Measurements from ENCODE around the gene STXBP2. TPM values are rescaled to one million over a fixed set of nuclear protein-coding genes. Genes with fewer than 3 reads are reported as not detected.

Gene STXBP2
- 42.2 TPM for total RNA-seq (ENCODE audit: unreplicated experiment)
- long read RNA-seq, transcript STXBP2-201 (19 exons, 1,876 nt), result major isoform, 23 of 26 reads
- long read RNA-seq, partial matches to known transcripts, result 1 of 26 reads
- long read RNA-seq, other reads (novel, unspliced or antisense), result 2 of 26 reads

- H3K36me3 Mint-ChIP-seq (ENCODE audit: low read depth, unreplicated experiment), result peaks cover 10% of the 10 kb centered on the region
- H3K27me3 Mint-ChIP-seq (ENCODE audit: unreplicated experiment), result peaks cover 18% of the 10 kb centered on the region
- H3K9me3 Mint-ChIP-seq (ENCODE audit: unreplicated experiment), result no peaks in the 10 kb centered on the region
- H3K4me1 Mint-ChIP-seq (ENCODE audit: unreplicated experiment), result no peaks in the 10 kb centered on the region
- H3K27ac Mint-ChIP-seq (ENCODE audit: unreplicated experiment), result no peak within 1 kb of the TSS
- TF ChIP-seq, protein P1, sequence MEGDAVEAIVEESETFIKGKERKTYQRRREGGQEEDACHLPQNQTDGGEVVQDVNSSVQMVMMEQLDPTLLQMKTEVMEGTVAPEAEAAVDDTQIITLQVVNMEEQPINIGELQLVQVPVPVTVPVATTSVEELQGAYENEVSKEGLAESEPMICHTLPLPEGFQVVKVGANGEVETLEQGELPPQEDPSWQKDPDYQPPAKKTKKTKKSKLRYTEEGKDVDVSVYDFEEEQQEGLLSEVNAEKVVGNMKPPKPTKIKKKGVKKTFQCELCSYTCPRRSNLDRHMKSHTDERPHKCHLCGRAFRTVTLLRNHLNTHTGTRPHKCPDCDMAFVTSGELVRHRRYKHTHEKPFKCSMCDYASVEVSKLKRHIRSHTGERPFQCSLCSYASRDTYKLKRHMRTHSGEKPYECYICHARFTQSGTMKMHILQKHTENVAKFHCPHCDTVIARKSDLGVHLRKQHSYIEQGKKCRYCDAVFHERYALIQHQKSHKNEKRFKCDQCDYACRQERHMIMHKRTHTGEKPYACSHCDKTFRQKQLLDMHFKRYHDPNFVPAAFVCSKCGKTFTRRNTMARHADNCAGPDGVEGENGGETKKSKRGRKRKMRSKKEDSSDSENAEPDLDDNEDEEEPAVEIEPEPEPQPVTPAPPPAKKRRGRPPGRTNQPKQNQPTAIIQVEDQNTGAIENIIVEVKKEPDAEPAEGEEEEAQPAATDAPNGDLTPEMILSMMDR (IDR thresholded peaks at IDR 0.05; ENCODE audit: unreplicated experiment), result no peak
- H3K4me3 Mint-ChIP-seq (ENCODE audit: unreplicated experiment), result peak within 1 kb of the TSS; percentile 88
- peak; percentile 66 for DNase-seq (ENCODE audit: low spot score)
Measured at GRCh38 chr19:7636691-7637373, at the start of gene STXBP2. TSS of gene STXBP2 (plus strand) at chr19:7637110. CDS start at chr19:7637150, 40 bp downstream.

GRCh38 chr19:7589822-7590221, 47.1 kb upstream of the STXBP2 start:
- Mint-ChIP-seq H3K9me3 (ENCODE audit: unreplicated experiment) (no peaks in the 10 kb centered on the region), H3K27me3 (ENCODE audit: unreplicated experiment) (peaks cover 2% of the 10 kb centered on the region), H3K4me1 (ENCODE audit: unreplicated experiment) (no peaks in the 10 kb centered on the region), H3K4me3 (ENCODE audit: unreplicated experiment) (no peak overlapping the region), H3K36me3 (ENCODE audit: low read depth, unreplicated experiment) (no peaks in the 10 kb centered on the region), H3K27ac (ENCODE audit: unreplicated experiment) (no peak overlapping the region)
- TF ChIP-seq, protein P1 (IDR thresholded peaks at IDR 0.05; ENCODE audit: unreplicated experiment), result no peak
- DNase-seq (ENCODE audit: low spot score), result no peak

GRCh38 chr19:7590256-7590655, 46.7 kb upstream of the STXBP2 start:
- H3K9me3 Mint-ChIP-seq (ENCODE audit: unreplicated experiment), result no peaks in the 10 kb centered on the region

GRCh38 chr19:7595466-7596133, 41.3 kb upstream of the STXBP2 start, which contains the start of gene CAMSAP3:
TSS of gene CAMSAP3 (plus strand) at chr19:7595863. CDS start at chr19:7596003, 140 bp downstream.
- Mint-ChIP-seq H3K36me3 (ENCODE audit: low read depth, unreplicated experiment) (peaks cover 4% of the 10 kb centered on the region), H3K9me3 (ENCODE audit: unreplicated experiment) (no peaks in the 10 kb centered on the region), H3K4me3 (ENCODE audit: unreplicated experiment) (peak within 1 kb of the TSS; percentile 90), H3K27me3 (ENCODE audit: unreplicated experiment) (peaks cover 7% of the 10 kb centered on the region), H3K27ac (ENCODE audit: unreplicated experiment) (peak within 1 kb of the TSS; percentile 53), H3K4me1 (ENCODE audit: unreplicated experiment) (peaks cover 3% of the 10 kb centered on the region)
- peak; percentile 42 for DNase-seq (ENCODE audit: low spot score)
- TF ChIP-seq, protein P1 (IDR thresholded peaks at IDR 0.05; ENCODE audit: unreplicated experiment), result no peak

More at GRCh38 chr19:7590256-7590655, 46.7 kb upstream of the STXBP2 start:
- TF ChIP-seq, protein P1 (IDR thresholded peaks at IDR 0.05; ENCODE audit: unreplicated experiment), result no peak
- Mint-ChIP-seq H3K36me3 (ENCODE audit: low read depth, unreplicated experiment) (peaks cover 3% of the 10 kb centered on the region), H3K27me3 (ENCODE audit: unreplicated experiment) (peaks cover 5% of the 10 kb centered on the region), H3K4me3 (ENCODE audit: unreplicated experiment) (no peak overlapping the region), H3K4me1 (ENCODE audit: unreplicated experiment) (peaks cover 3% of the 10 kb centered on the region), H3K27ac (ENCODE audit: unreplicated experiment) (no peak overlapping the region)
- DNase-seq (ENCODE audit: low spot score), result no peak

Data from endothelial cell (in vitro differentiated cells).